ENCODE measurements around the gene CCL16. TPM values are rescaled to one million over a fixed set of nuclear protein-coding genes. Genes with fewer than 3 reads are reported as not detected.
"Not testable (repeated sequence)": the region's sequence is repeated elsewhere in the genome, so short reads cannot be mapped to it uniquely, and the experiment has no call there.

Gene CCL16
- total RNA-seq, 1 donor = not detected

- TF ChIP-seq CTCF (IDR thresholded peaks at IDR 0.05; ENCODE audit: insufficient read depth, low read depth, low read length) = no peak
- no peak for DNase-seq (ENCODE audit: low read depth)
- H3K4me3 ChIP-seq (ENCODE audit: low read depth, low read length) = no peak overlapping the region
Measured at GRCh38 chr17:35944151-35944550, 37.1 kb downstream of the CCL16 start.

GRCh38 chr17:35943537-35943936 is 37.8 kb downstream of the CCL16 start, which contains the start of gene LYZL6:
LYZL6 (minus strand) TSS chr17:35943713; CDS start chr17:35939356, 4,357 bp downstream.
- H3K4me3 ChIP-seq (ENCODE audit: low read depth, low read length) = no peak within 1 kb of the TSS
- DNase-seq (ENCODE audit: low read depth) = no peak
- TF ChIP-seq CTCF (IDR thresholded peaks at IDR 0.05; ENCODE audit: insufficient read depth, low read depth, low read length) = no peak

- TF ChIP-seq CTCF (IDR thresholded peaks at IDR 0.05; ENCODE audit: insufficient read depth, low read depth, low read length) = no peak
- no peak overlapping the region for H3K4me3 ChIP-seq (ENCODE audit: low read depth, low read length)
- no peak for DNase-seq (ENCODE audit: low read depth)
Measured at GRCh38 chr17:35942588-35943186, 38.6 kb downstream of the CCL16 start.

- not testable (repeated sequence) for H3K4me3 ChIP-seq (ENCODE audit: low read depth, low read length); DNase-seq (ENCODE audit: low read depth)
Measured at GRCh38 chr17:35938492-35938891, 42.8 kb downstream of the CCL16 start.

- TF ChIP-seq CTCF (IDR thresholded peaks at IDR 0.05; ENCODE audit: insufficient read depth, low read depth, low read length) = no peak
- DNase-seq (ENCODE audit: low read depth) = no peak
- no peak overlapping the region for H3K4me3 ChIP-seq (ENCODE audit: low read depth, low read length)
Measured at GRCh38 chr17:35936063-35936462, 45.2 kb downstream of the CCL16 start.

- TF ChIP-seq CTCF (IDR thresholded peaks at IDR 0.05; ENCODE audit: insufficient read depth, low read depth, low read length) = no peak
- H3K4me3 ChIP-seq (ENCODE audit: low read depth, low read length) = no peak overlapping the region
- DNase-seq (ENCODE audit: low read depth) = peak; percentile 51
Measured at GRCh38 chr17:35934760-35935159, 46.5 kb downstream of the CCL16 start.

GRCh38 chr17:35932586-35932985 is 48.7 kb downstream of the CCL16 start:
- no peak for TF ChIP-seq CTCF (IDR thresholded peaks at IDR 0.05; ENCODE audit: insufficient read depth, low read depth, low read length)
- DNase-seq (ENCODE audit: low read depth) = peak; percentile 23
- H3K4me3 ChIP-seq (ENCODE audit: low read depth, low read length) = no peak overlapping the region

Data from fibroblast of villous mesenchyme (primary cell).